HG03196 (cell line): ENCODE data around the gene ECPAS.
"Not testable (repeated sequence)": the region's sequence is repeated elsewhere in the genome, so short reads cannot be mapped to it uniquely, and the experiment has no call there.

ENCODE experiments used
- ATAC-seq: cut with Tn5 transposase; IDR thresholded peaks from one replicate; pipeline ENCODE4 v1.9.1; 2021; ENCODE audit not compliant: unreplicated experiment

The ECPAS gene

GRCh38 chr9:111429175-111429574 lies 55.0 kb downstream of the ECPAS start:
- no peak for ATAC-seq

- no peak for ATAC-seq
Measured at GRCh38 chr9:111427186-111427585, 57.0 kb downstream of the ECPAS start.

- no peak for ATAC-seq
Measured at GRCh38 chr9:111423389-111423788, 60.8 kb downstream of the ECPAS start.

- ATAC-seq, result no peak
Measured at GRCh38 chr9:111414406-111414805, 69.8 kb downstream of the ECPAS start.

DNA sequence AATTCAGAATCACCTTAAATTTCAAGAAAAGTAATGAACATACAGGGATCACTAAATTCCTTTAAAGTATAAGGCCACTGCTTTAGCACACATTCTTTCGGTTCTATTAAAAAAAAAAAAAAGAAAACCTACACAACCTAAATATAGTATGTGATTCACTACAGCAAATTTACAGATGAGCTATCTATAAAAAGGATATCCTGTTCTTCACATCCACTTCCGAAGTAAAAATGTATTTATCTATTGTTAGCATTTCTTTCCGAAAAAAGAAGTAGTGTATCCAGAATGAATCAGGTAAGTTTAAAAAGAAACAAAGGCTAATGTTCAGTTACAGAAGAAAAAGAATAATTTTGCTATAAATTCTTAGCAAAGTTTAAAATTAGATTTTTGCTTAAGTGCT lies 70.2 kb downstream of the ECPAS start:
- no peak for ATAC-seq

DNA sequence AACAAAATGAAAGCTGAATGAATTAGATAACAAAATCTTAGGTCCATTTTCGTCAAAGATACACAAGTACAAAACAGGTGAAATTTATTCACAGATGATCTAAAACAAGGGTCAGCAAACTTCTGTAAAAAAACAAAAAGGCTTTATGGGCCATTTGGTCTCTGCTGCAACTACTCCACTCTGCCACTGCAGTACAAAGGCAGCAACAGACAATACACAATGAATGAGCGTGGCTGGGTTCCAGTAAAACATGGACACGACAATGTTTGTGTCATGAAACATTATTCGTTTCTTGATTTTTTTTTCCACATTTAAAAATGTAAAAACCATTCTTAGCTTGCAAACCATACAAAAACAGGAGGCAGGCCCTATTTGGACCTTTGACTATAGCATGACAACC lies 71.9 kb downstream of the ECPAS start:
- ATAC-seq, result no peak

GRCh38 chr9:111411266-111411665 lies 72.9 kb downstream of the ECPAS start:
- no peak for ATAC-seq

DNA sequence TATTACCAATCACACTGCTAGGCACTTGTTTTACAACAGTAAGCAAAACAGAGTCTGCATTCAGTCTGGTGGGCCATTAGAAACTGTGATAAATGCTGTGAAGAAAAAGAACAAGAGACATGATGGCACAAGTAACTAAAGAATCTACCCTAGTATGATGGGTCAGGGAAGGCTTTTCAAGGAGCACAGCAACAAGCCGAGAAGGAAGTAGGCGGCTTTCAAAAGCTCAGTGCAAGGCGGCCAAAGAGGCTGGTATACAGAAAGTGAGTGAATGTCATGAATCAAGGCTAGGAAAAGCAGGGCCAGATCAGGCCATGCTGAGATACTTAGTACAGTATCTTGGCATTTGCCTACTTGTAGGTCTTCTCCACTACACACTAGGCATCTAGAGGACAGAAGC lies 76.4 kb downstream of the ECPAS start:
- ATAC-seq, result no peak

DNA sequence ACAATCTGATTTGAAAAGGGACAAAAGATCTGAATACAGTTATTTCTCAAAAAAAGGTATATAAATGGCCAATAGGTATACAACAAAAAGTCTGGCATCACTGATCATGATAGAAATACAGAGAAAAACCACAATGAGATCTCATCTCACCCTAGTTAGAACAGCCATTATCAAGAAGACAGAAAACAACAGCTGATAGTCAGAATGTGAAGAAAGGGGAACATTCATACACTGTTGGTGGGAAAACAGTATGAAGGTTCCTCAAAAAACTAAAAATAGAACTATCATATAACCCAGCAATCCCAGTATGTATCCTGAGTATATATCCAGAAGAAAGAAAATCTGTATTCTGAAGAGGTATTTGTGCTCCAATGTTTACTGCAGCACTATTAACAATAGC lies 78.5 kb downstream of the ECPAS start:
- no peak for ATAC-seq

DNA sequence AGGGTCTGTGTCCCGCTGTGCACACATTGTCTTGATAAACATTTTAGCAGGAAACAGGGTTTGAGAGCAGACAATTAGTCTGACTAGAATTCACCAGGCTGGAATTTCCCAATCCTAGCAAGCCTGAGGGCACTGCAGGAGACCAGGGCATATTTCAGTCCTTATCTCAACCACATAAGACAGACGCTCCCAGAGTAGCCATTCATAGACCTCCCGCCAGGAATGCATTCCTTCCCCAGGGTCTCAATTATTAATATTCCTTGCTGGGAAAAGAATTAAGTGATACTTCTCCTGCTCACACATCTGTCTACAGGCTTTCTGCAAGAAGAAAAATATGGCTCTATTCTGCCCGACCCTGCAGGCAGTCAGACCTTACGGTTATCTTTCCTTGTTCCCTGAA lies 82.7 kb downstream of the ECPAS start:
- not testable (repeated sequence) for ATAC-seq

GRCh38 chr9:111400564-111400898 lies 83.7 kb downstream of the ECPAS start:
- ATAC-seq, result no peak

DNA sequence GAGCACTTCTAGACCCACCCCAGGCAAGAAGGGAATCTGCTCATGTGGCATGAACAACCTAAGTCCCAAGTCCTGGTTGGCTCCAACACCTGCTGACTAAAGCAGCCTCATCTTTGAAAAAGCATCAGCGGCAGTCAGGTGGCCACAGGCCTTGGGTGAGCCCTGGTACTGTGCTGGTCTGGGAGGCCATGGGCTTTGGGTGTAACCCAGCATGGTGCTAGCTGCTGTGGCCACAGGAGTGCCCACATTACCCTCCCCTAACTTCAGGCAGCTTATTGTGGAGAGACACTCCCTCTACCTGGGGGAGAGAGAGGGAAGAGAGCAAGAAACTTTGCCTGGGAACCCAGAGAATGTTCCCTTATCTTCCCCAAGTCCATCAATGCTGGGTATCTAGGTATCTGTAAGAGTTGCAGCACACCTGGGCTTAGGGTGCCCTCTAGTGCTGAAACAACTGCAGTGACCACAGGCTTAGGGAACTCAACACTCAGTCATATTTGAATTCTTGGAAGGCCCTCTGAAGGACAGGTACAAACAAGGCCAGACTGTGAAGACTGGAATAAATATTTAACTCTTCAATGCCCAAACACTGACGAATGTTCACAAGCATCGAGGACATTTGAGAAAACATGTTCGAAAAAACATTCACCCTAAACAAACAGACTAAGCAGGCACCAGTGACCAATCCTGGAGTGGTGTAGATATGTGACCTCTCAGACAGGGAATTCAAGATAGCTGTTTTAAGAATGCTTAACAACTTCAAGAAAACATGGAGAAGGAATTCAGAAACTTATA lies 84.2 kb downstream of the ECPAS start:
- ATAC-seq, result no peak

DNA sequence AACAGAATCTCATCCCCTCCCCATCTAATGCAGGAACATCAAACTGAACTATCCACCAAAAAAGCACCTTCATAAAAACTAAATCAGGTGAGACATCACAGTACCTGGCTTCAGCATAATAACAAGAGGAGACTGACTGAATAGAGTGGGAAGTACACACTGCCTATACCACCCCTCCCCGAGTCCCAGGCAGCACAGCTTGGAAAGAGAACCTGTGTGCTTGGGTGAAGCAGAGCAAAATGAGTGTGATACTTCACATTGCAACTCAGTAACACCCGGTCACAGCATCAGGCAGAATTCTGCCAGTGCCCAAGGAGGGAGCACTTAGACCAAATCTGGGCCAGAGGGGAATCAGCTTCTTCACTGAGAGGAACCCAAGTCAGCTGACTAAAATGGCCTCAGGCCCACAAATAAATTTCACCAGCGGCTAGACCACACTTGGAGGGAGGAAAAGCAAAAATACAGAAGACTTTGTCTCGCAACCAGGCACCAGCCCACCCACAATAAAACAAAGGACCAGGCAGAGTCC lies 84.9 kb downstream of the ECPAS start:
- ATAC-seq, result no peak

DNA sequence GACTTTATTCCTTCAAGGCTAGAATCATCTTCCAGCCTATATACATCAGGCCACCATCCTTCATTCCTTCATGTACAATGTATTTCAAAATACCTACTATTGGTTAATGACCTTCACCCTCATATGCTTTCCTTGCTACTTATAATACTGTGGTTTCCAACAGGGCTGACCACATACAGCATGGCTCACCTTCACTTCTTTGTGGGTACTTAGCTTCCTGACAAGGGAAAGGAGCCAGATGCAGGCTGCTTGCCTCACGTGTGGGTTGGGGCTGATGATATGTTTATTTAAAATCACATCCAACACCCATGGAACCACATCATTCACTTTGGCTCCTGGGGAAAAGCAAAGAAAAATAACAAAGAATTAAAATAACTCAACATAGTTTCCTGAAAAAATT lies 90.2 kb downstream of the ECPAS start:
- ATAC-seq, result no peak

GRCh38 chr9:111389406-111389805 lies 94.8 kb downstream of the ECPAS start:
- ATAC-seq, result no peak

GRCh38 chr9:111386386-111386785 lies 97.8 kb downstream of the ECPAS start:
- no peak for ATAC-seq

- ATAC-seq, result no peak
Measured at GRCh38 chr9:111381006-111381405, 103.2 kb downstream of the ECPAS start.

DNA sequence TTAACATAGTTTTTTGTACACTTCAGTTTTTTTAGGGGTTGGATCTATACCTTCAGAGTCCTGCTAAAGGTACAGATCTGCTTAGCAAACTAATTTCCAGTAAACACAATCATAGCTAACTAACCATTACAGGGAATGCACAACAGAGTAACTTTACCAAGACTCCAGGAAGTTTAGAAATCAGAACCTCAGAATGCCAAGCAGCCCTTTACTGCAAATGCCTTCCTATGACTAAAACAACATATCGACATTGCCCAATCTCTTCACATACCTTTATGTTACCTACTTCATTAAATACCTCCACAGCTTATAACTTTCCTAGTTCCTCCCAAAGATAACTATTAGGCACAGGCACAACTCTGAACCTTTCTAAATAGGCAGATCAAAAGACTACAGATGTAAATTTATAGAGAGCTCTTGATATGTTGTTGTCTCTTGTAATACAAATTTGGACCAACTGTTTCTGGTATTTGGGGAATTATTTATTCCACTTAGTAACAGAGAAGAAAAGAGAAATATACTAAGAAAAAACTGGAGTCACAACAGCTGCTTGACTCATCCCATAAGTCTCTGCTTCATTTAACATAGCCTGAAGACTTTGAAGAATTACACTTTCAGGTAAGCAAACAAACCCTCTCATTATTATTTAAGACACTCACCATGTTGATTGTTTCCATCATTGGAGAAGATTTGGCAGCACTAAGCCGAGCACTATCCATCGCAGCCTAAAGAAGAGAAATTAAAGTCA lies 108.2 kb downstream of the ECPAS start:
- no peak for ATAC-seq

GRCh38 chr9:111375062-111375461 lies 109.1 kb downstream of the ECPAS start:
- no peak for ATAC-seq

GRCh38 chr9:111372297-111372696 lies 111.9 kb downstream of the ECPAS start:
- no peak for ATAC-seq

DNA sequence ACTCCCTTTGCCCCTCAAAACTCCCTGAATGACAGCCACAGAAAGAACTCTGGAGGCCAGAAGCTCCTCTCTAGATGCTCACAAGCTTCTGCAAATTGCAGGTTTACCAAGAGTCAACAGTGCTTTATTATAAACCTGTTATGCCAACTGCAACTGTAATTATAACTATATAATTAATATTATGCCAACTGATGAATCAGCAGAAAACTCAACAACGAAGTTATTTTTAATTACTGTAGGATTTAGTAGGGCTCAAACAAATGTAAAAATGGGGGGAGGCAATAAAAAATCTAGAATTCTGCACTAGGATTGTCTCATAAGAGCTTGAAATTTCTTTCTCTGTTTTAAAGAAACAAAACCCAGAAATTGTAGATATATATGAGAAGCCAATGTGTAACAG lies 117.2 kb downstream of the ECPAS start:
- ATAC-seq, result no peak

- no peak for ATAC-seq
Measured at GRCh38 chr9:111362526-111362925, 121.7 kb downstream of the ECPAS start.
